ELF-1 (cell line): Measurements from ENCODE around the gene PFKFB3.

Experiments
- DNase-seq: peaks from one replicate; pipeline ENCODE4 v3.0.0-alpha.2; 2016; ENCODE audit warnings: low read depth, low spot score

Gene PFKFB3

GRCh38 chr10:6300784-6301460 is 98.2 kb downstream of the PFKFB3 start:
- DNase-seq, result no peak

GRCh38 chr10:6301488-6302075 is 98.8 kb downstream of the PFKFB3 start:
- no peak for DNase-seq
